ENCODE data around the gene FGF3.

DNA sequence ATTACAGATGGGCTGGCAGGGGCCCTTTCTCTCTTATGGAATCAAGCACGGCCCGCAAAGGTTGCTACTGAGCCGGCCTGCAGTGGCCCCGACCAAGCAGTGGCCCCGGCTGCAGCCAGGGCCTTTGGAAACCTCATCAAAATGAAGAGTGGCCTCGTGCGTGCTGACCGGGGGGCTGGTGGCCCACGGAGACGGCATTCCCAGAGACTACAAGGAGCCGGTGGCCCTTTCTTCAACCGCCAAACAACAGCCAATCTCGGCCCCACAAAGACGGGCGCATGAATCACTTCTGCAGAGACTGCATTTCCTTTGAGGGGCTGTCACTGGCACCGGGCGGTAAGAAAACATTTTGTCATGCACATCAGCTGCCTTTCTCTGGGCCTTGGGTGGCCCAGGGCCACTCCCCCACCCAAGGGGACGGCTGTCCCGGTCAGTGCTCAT lies 43.1 kb upstream of the FGF3 start:
- TF ChIP-seq, protein P1, sequence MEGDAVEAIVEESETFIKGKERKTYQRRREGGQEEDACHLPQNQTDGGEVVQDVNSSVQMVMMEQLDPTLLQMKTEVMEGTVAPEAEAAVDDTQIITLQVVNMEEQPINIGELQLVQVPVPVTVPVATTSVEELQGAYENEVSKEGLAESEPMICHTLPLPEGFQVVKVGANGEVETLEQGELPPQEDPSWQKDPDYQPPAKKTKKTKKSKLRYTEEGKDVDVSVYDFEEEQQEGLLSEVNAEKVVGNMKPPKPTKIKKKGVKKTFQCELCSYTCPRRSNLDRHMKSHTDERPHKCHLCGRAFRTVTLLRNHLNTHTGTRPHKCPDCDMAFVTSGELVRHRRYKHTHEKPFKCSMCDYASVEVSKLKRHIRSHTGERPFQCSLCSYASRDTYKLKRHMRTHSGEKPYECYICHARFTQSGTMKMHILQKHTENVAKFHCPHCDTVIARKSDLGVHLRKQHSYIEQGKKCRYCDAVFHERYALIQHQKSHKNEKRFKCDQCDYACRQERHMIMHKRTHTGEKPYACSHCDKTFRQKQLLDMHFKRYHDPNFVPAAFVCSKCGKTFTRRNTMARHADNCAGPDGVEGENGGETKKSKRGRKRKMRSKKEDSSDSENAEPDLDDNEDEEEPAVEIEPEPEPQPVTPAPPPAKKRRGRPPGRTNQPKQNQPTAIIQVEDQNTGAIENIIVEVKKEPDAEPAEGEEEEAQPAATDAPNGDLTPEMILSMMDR (optimal IDR thresholded peaks at IDR 0.05 in 1 of 3, IDR thresholded peaks at IDR 0.05 in 1 of 3, conservative IDR thresholded peaks at IDR 0.05 in 1 of 3; ENCODE audit: extremely low read depth in 1 of 3, insufficient read depth in 2 of 3, low read length in 3 of 3): no peak
- no peak for TF ChIP-seq EZH2 (IDR thresholded peaks at IDR 0.05; ENCODE audit: low read length)
